Parietal lobe (tissue), 2 donors: ENCODE measurements around the gene LCE2D. TPM values are rescaled to one million over a fixed set of nuclear protein-coding genes. Genes with fewer than 3 reads are reported as not detected.

Source experiments
- small RNA-seq: library from RNA; depleted of rRNA; stranded (forward); fragments of <200 nt; gene quantifications from one replicate; pipeline ENCODE3, GENCODE V24; 2014; ENCODE audit warnings: low replicate concordance
- total RNA-seq: library from RNA; depleted of rRNA; stranded (reverse); fragments of >200 nt; gene quantifications from one replicate; pipeline ENCODE4 v1.2.3, GENCODE V29; 2014

Gene LCE2D
- total RNA-seq = not detected

GRCh38 chr1:152663098-152663497 is at the start of gene LCE2D:
Gene LCE2D, plus strand, starts transcription at chr1:152663380. Its CDS starts 726 bp downstream, at chr1:152664106.

GRCh38 chr1:152613511-152613910 is 49.7 kb upstream of the LCE2D start, which contains the start of gene LCE3B:
Gene LCE3B, plus strand, starts transcription at chr1:152613811. Its CDS starts 0 bp downstream, at chr1:152613811.

GRCh38 chr1:152622803-152623202 is 40.4 kb upstream of the LCE2D start, which contains the start of gene LCE3A:
Gene LCE3A, minus strand, starts transcription at chr1:152623103. Its CDS starts 0 bp downstream, at chr1:152623103.

GRCh38 chr1:152674983-152675382 is 11.8 kb downstream of the LCE2D start, which contains the start of gene LCE2C:
Gene LCE2C, plus strand, starts transcription at chr1:152675279. Its CDS starts 737 bp downstream, at chr1:152676016.

GRCh38 chr1:152685823-152686222 is 22.6 kb downstream of the LCE2D start, which contains the start of gene LCE2B:
Gene LCE2B, plus strand, starts transcription at chr1:152686123. Its CDS starts 721 bp downstream, at chr1:152686844.

GRCh38 chr1:152697701-152698600 is 34.8 kb downstream of the LCE2D start, which contains the start of gene LCE2A:
Gene LCE2A, plus strand, starts transcription at chr1:152698345. Its CDS starts 557 bp downstream, at chr1:152698902.

GRCh38 chr1:152707860-152708259 is 44.7 kb downstream of the LCE2D start, which contains the start of gene LCE4A:
Gene LCE4A, plus strand, starts transcription at chr1:152708160. Its CDS starts 916 bp downstream, at chr1:152709076.

Small RNA genes lying within 50 kb of the gene (small RNA-seq; reads per million reads assigned to genes)
- not detected for gene LCE3A
- not detected for gene LCE3B

Other genes with a start within 250 kb of the LCE2D start
- not detected for gene CRNN, start 249.1 kb upstream of the LCE2D start, total RNA-seq
- gene LCE5A, start 152.6 kb upstream of the LCE2D start, total RNA-seq = not detected
- not detected for gene CRCT1, start 148.9 kb upstream of the LCE2D start, total RNA-seq
- not detected for gene LCE3E, start 96.6 kb upstream of the LCE2D start, total RNA-seq
- not detected for gene LCE3D, start 82.9 kb upstream of the LCE2D start, total RNA-seq
- gene LCE3C, start 63.1 kb upstream of the LCE2D start, total RNA-seq = not detected
- gene LCE3B, start 49.6 kb upstream of the LCE2D start, total RNA-seq = not detected
- not detected for gene LCE3A, start 40.3 kb upstream of the LCE2D start, total RNA-seq
- not detected for gene LCE2C, start 11.9 kb downstream of the LCE2D start, total RNA-seq
- gene LCE2B, start 22.7 kb downstream of the LCE2D start, total RNA-seq = not detected
- not detected for gene LCE2A, start 35.0 kb downstream of the LCE2D start, total RNA-seq
- gene LCE4A, start 44.8 kb downstream of the LCE2D start, total RNA-seq = not detected
- not detected for gene KPRP, start 94.6 kb downstream of the LCE2D start, total RNA-seq
- not detected for gene LCE1F, start 111.8 kb downstream of the LCE2D start, total RNA-seq
- gene LCE1E, start 122.9 kb downstream of the LCE2D start, total RNA-seq = not detected
- not detected for gene LCE1D, start 133.3 kb downstream of the LCE2D start, total RNA-seq
- gene LCE1C, start 143.3 kb downstream of the LCE2D start, total RNA-seq = not detected
- gene LCE1B, start 148.6 kb downstream of the LCE2D start, total RNA-seq = not detected
- not detected for gene LCE1A, start 164.1 kb downstream of the LCE2D start, total RNA-seq
- not detected for gene LCE6A, start 179.5 kb downstream of the LCE2D start, total RNA-seq
- not detected for gene LCE7A, start 196.6 kb downstream of the LCE2D start, total RNA-seq
- gene SMCP, start 214.9 kb downstream of the LCE2D start, total RNA-seq = not detected
- gene IVL, start 245.2 kb downstream of the LCE2D start, total RNA-seq = not detected